ENCODE data around the gene EVPL. TPM values are rescaled to one million over a fixed set of nuclear protein-coding genes. Genes with fewer than 3 reads are reported as not detected.
"Not testable (repeated sequence)": the region's sequence is repeated elsewhere in the genome, so short reads cannot be mapped to it uniquely, and the experiment has no call there.

Gene EVPL
- polyA plus RNA-seq, 1 experiment = not detected

GRCh38 chr17:75970011-75970523 is 57.0 kb downstream of the EVPL start:
- Histone ChIP-seq H3K4me3 (ENCODE audit: low read depth, low read length) (no peak overlapping the region), H3K36me3 (ENCODE audit: control insufficient read depth, insufficient read depth, low read length) (no peaks in the 10 kb centered on the region), H3K27me3 (ENCODE audit: control insufficient read depth, insufficient read depth, low read length) (no peaks in the 10 kb centered on the region)
- TF ChIP-seq CTCF (IDR thresholded peaks at IDR 0.05; ENCODE audit: insufficient read depth, low read depth, low read length) = no peak
- no peak for DNase-seq (ENCODE audit: low read depth)
- ChIA-PET CTCF (no interaction called here), POLR2A (no interaction called here)

- POLR2A ChIA-PET; H3K27me3 ChIP-seq (ENCODE audit: control insufficient read depth, insufficient read depth, low read length); DNase-seq (ENCODE audit: low read depth); H3K4me3 ChIP-seq (ENCODE audit: low read depth, low read length); H3K36me3 ChIP-seq (ENCODE audit: control insufficient read depth, insufficient read depth, low read length): not testable (repeated sequence)
- CTCF ChIA-PET = interaction anchor here (1.1 kb wide), 1 partner anchor 9 kb away, joined by 5 read pairs; no protein-coding TSS in a partner anchor
These were observed 58.1 kb downstream of the EVPL start for GRCh38 chr17:75969044-75969443.

GRCh38 chr17:75965468-75965867 is 61.6 kb downstream of the EVPL start:
- Histone ChIP-seq H3K4me3 (ENCODE audit: low read depth, low read length) (no peak overlapping the region), H3K36me3 (ENCODE audit: control insufficient read depth, insufficient read depth, low read length) (no peaks in the 10 kb centered on the region), H3K27me3 (ENCODE audit: control insufficient read depth, insufficient read depth, low read length) (no peaks in the 10 kb centered on the region)
- DNase-seq (ENCODE audit: low read depth) = no peak
- ChIA-PET POLR2A (no interaction called here), CTCF (interaction anchor here (1.5 kb wide), 1 partner anchor 40 kb away, joined by 5 read pairs; no protein-coding TSS in a partner anchor)
- TF ChIP-seq CTCF (IDR thresholded peaks at IDR 0.05; ENCODE audit: insufficient read depth, low read depth, low read length) = no peak

- DNase-seq (ENCODE audit: low read depth) = no peak
- no peak for TF ChIP-seq CTCF (IDR thresholded peaks at IDR 0.05; ENCODE audit: insufficient read depth, low read depth, low read length)
- H3K36me3 ChIP-seq (ENCODE audit: control insufficient read depth, insufficient read depth, low read length) = peaks cover 8% of the 10 kb centered on the region; the same call in 1 of the 2 replicates
- CTCF ChIA-PET = interaction anchor here (1.1 kb wide), 1 partner anchor 9 kb away, joined by 5 read pairs; no protein-coding TSS in a partner anchor
- H3K27me3 ChIP-seq (ENCODE audit: control insufficient read depth, insufficient read depth, low read length) = no peaks in the 10 kb centered on the region
- POLR2A ChIA-PET = no interaction called here
- no peak overlapping the region for H3K4me3 ChIP-seq (ENCODE audit: low read depth, low read length)
These were observed 67.1 kb downstream of the EVPL start for GRCh38 chr17:75959839-75960511.

- no peak for TF ChIP-seq CTCF (IDR thresholded peaks at IDR 0.05; ENCODE audit: insufficient read depth, low read depth, low read length)
- no peak for DNase-seq (ENCODE audit: low read depth)
These were observed 67.9 kb downstream of the EVPL start for GRCh38 chr17:75959051-75959838.

More at GRCh38 chr17:75959051-75959838, 67.9 kb downstream of the EVPL start:
- CTCF ChIA-PET = interaction anchor here (0.7 to 1.1 kb wide), 2 partner anchors 10 to 14 kb away, joined by 3 to 5 read pairs; no protein-coding TSS in a partner anchor
- H3K4me3 ChIP-seq (ENCODE audit: low read depth, low read length) = no peak overlapping the region
- POLR2A ChIA-PET = no interaction called here
- H3K36me3 ChIP-seq (ENCODE audit: control insufficient read depth, insufficient read depth, low read length) = peaks cover 8% of the 10 kb centered on the region; the same call in 1 of the 2 replicates
- H3K27me3 ChIP-seq (ENCODE audit: control insufficient read depth, insufficient read depth, low read length) = no peaks in the 10 kb centered on the region

Other genes with a start within 250 kb of the EVPL start
- 7.2 and 8.5 TPM in 2 replicates for gene UNK, start 242.5 kb downstream of the EVPL start, polyA plus RNA-seq (2011; rRNA removed)
- gene UNC13D, start 182.9 kb downstream of the EVPL start, polyA plus RNA-seq (2011; rRNA removed) = 0.28 and 0.40 TPM in 2 replicates
- gene WBP2, start 172.0 kb downstream of the EVPL start, polyA plus RNA-seq (2011; rRNA removed) = 28.5 and 37.0 TPM in 2 replicates
- gene TRIM47, start 148.7 kb downstream of the EVPL start, polyA plus RNA-seq (2011; rRNA removed) = 2.4 and 3.2 TPM in 2 replicates
- 5.5 and 8.6 TPM in 2 replicates for gene TRIM65, start 130.4 kb downstream of the EVPL start, polyA plus RNA-seq (2011; rRNA removed)
- 22.7 and 60.9 TPM in 2 replicates for gene MRPL38, start 122.4 kb downstream of the EVPL start, polyA plus RNA-seq (2011; rRNA removed)
- 3.4 and 4.8 TPM in 2 replicates for gene FBF1, start 86.3 kb downstream of the EVPL start, polyA plus RNA-seq (2011; rRNA removed)
- 32.1 and 33.6 TPM in 2 replicates for gene ACOX1, start 48.1 kb downstream of the EVPL start, polyA plus RNA-seq (2011; rRNA removed)
- 17.5 and 25.6 TPM in 2 replicates for gene TEN1, start 48.1 kb downstream of the EVPL start, polyA plus RNA-seq (2011; rRNA removed)
- gene CDK3, start 26.5 kb downstream of the EVPL start, polyA plus RNA-seq (2011; rRNA removed) = 3.7 and 5.6 TPM in 2 replicates
- 62.6 and 70.8 TPM in 2 replicates for gene SRP68, start 45.2 kb upstream of the EVPL start, polyA plus RNA-seq (2011; rRNA removed)
- not detected in 2 replicates for gene GALR2, start 47.5 kb upstream of the EVPL start, polyA plus RNA-seq (2011; rRNA removed)
- 0.05 TPM in 1 of 2 replicates, not detected in the other for gene ZACN, start 51.9 kb upstream of the EVPL start, polyA plus RNA-seq (2011; rRNA removed)
- gene EXOC7, start 76.5 kb upstream of the EVPL start, polyA plus RNA-seq (2011; rRNA removed) = 91.7 and 122 TPM in 2 replicates
- not detected in 2 replicates for gene FOXJ1, start 113.9 kb upstream of the EVPL start, polyA plus RNA-seq (2011; rRNA removed)
- 0.13 and 0.50 TPM in 2 replicates for gene RNF157, start 213.2 kb upstream of the EVPL start, polyA plus RNA-seq (2011; rRNA removed)
- gene UBALD2, start 238.0 kb upstream of the EVPL start, polyA plus RNA-seq (2011; rRNA removed) = 35.0 and 50.7 TPM in 2 replicates